ENCODE data around the gene SWSAP1. TPM values are rescaled to one million over a fixed set of nuclear protein-coding genes. Genes with fewer than 3 reads are reported as not detected.

The SWSAP1 gene
- total and polyA plus RNA-seq, 2 of the 4 experiments (the other 2 are of a cell fraction) = 0.36 to 1.6 TPM

DNA sequence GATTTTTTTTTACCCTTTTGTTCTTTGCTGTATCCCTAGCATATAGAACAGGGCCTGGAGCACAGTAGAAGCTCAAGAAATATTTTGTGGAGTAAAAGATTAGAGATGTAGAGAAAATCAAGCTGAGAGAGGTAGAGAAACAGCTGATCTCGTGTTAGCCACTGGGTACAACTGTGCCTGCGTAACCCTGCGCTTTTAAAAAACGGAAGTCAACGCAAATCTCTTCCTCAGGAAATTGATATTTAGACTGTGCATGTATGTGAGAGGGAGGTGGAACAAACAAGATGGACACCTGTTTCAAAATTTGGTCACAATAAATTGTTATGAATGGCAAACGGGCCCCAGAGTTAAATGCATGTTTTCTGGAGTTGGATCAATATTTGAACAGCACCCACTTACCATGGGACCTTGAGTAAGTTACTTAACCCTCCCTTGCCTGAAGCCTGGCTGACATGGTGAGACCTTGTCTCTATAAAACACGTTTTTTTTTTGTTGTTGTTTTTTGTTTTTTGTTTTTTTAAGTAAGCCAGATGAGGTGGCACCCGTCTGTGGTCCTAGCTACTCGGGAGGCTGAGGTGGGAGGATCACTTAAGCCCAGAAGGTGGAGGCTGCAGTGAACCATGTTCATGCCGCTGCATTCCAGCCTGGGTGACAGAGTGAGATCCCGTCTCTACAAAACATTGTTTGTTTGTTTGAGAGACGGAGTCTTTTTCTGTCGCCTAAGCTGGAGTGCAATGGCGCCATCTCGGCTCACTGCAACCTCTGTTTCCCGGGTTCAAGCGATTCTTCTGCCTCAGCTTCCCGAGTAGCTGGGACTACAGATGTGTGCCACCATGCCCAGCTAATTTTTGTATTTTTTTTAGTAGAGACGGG, 12.9 kb downstream of the SWSAP1 start:
- in situ Hi-C loops (cut with MboI; ENCODE audit: low sequenced_read_pairs) (no loop called here), intact Hi-C loops (cut with micrococcal nuclease) (no loop called here), dilution Hi-C loops (cut with HindIII; ENCODE audit: low sequenced_read_pairs, unreplicated experiment) (no loop called here)
- no peak overlapping the region for H3K18ac ChIP-seq (ENCODE audit: low read depth, low read length)
- no TSS peak for BruUV-seq (replicated peaks)
- ATAC-seq (ENCODE audit: low read depth) (no peak), DNase-seq (no peak)
- POLR2A ChIA-PET (ENCODE audit: unreplicated experiment) = no interaction called here
- peaks cover 8% of the 10 kb centered on the region for H3K9me3 ChIP-seq (ENCODE audit: control insufficient read depth, insufficient read depth, low read length)
- WGBS, 2 experiments (ENCODE audit: extremely low coverage in 2 of 2, insufficient read length in 1 of 2) = 70% methylated on average over 7 of the region's 19 CpGs; no CpG with 5 or more reads in 1 of the 2 experiments
- H3K9ac ChIP-seq (ENCODE audit: low read depth, low read length) = no peak overlapping the region
- no peak overlapping the region for H2AK9ac ChIP-seq (replicated peaks; ENCODE audit: low read depth, low read length, poor library complexity)
- no peaks in the 10 kb centered on the region for H3K36me3 ChIP-seq (ENCODE audit: control insufficient read depth, insufficient read depth, low read length)
- CTCF ChIA-PET = no interaction called here
- no peaks in the 10 kb centered on the region for H3K79me1 ChIP-seq (ENCODE audit: low read depth in 1 of 2, low read length in 2 of 2)
- H3K56ac ChIP-seq (ENCODE audit: extremely low read depth, insufficient read depth, low read length) = no peak overlapping the region
- no peak overlapping the region for H2BK5ac ChIP-seq (ENCODE audit: low read depth, low read length, poor library complexity, severe bottlenecking)
- no peak overlapping the region for H2BK15ac ChIP-seq (ENCODE audit: low read depth, low read length)
- no peak overlapping the region for H2BK120ac ChIP-seq (ENCODE audit: low read depth, low read length)
- no peaks in the 10 kb centered on the region; the same call in 1 of the 2 replicates for H3K27me3 ChIP-seq (ENCODE audit: control insufficient read depth, insufficient read depth, low read length)
- H3K27ac ChIP-seq (ENCODE audit: insufficient read depth, low read length) = no peak overlapping the region
- H3K4me3 ChIP-seq (ENCODE audit: insufficient read depth, low read depth, low read length) = no peak overlapping the region
- no peak overlapping the region for H3K23ac ChIP-seq (ENCODE audit: low read depth, low read length)
- H3K9me1 ChIP-seq (ENCODE audit: insufficient read depth, low read length) = no peaks in the 10 kb centered on the region
- no peak overlapping the region for H2AK5ac ChIP-seq (ENCODE audit: low read depth, low read length)
- H2BK20ac ChIP-seq (ENCODE audit: low read depth, low read length) = no peak overlapping the region
- no peak overlapping the region for H4K8ac ChIP-seq (ENCODE audit: low read depth in 2 of 2, low read length in 2 of 2)
- H3K4me1 ChIP-seq (ENCODE audit: control insufficient read depth, insufficient read depth, low read length) = 0 out of 2 replicates have a peak, but pooled peaks cover 2% of the 10 kb centered on the region
- H3K14ac ChIP-seq (replicated peaks; ENCODE audit: low read depth, low read length) = no peak overlapping the region
- no peak overlapping the region for H4K5ac ChIP-seq (ENCODE audit: low read depth, low read length)
- H3K4me2 ChIP-seq (ENCODE audit: low read depth, low read length) = no peak overlapping the region
- no peak overlapping the region for H3K4ac ChIP-seq (ENCODE audit: low read depth, low read length)
- H2AFZ ChIP-seq (replicated peaks; ENCODE audit: low read length, poor library complexity) = no peak overlapping the region
- no peaks in the 10 kb centered on the region for H4K20me1 ChIP-seq (ENCODE audit: insufficient read depth, low read length)
- no peak overlapping the region for H4K91ac ChIP-seq (ENCODE audit: insufficient read depth, low read depth, low read length)
- TF ChIP-seq, protein P1, sequence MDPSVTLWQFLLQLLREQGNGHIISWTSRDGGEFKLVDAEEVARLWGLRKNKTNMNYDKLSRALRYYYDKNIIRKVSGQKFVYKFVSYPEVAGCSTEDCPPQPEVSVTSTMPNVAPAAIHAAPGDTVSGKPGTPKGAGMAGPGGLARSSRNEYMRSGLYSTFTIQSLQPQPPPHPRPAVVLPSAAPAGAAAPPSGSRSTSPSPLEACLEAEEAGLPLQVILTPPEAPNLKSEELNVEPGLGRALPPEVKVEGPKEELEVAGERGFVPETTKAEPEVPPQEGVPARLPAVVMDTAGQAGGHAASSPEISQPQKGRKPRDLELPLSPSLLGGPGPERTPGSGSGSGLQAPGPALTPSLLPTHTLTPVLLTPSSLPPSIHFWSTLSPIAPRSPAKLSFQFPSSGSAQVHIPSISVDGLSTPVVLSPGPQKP (IDR thresholded peaks at IDR 0.05; ENCODE audit: borderline replicate concordance, low read depth, low read length) = no peak

Measured in IMR-90 (cell line).